Left renal pelvis (tissue), 4 donors: ENCODE results near the gene NSA2. TPM values are rescaled to one million over a fixed set of nuclear protein-coding genes. Genes with fewer than 3 reads are reported as not detected.

Experiments
- DNase-seq, 4 donors: peaks; one replicate each; pipeline ENCODE4 v3.0.0-alpha.2; 2013; ENCODE audit warnings: low read depth in 4 of 4, low spot score in 3 of 4
- polyA plus RNA-seq, 4 donors: library from polyadenylated mRNA; unstranded; fragments of 120-200 nt; gene quantifications; one replicate each; pipeline ENCODE4 v1.2.1, GENCODE V29; 2013; ENCODE audit not compliant: insufficient read length in 4 of 4

The NSA2 gene
- polyA plus RNA-seq, 4 donors = 204 to 352 (median 230) TPM

- no peak for DNase-seq
These were observed 43.9 kb downstream of the NSA2 start for GRCh38 chr5:74810915-74811314.

GRCh38 chr5:74816875-74817274 lies 49.8 kb downstream of the NSA2 start:
- no peak for DNase-seq

- no peak for DNase-seq
These were observed 55.2 kb downstream of the NSA2 start for GRCh38 chr5:74822288-74822687.

GRCh38 chr5:74829413-74829812 lies 62.4 kb downstream of the NSA2 start:
- no peak for DNase-seq

Other genes starting within 250 kb of the NSA2 start
- 10 to 100 TPM; 35.7 to 77.6 (median 72.8) TPM for gene ENC1, start 126.5 kb upstream of the NSA2 start, polyA plus RNA-seq
- gene HEXB, start 82.0 kb upstream of the NSA2 start, polyA plus RNA-seq = 100 to 1,000 TPM; 101 to 149 (median 122) TPM
- gene GFM2, start 132 bp upstream of the NSA2 start, polyA plus RNA-seq = 10 to 100 TPM; 31.9 to 55.8 (median 53.5) TPM
- gene FAM169A, start 99.1 kb downstream of the NSA2 start, polyA plus RNA-seq = 10 to 100 TPM in 3 of 4 donors, 1 to 10 TPM in 1; 1.5 to 24.8 (median 17.1) TPM